Head of caudate nucleus (tissue), 42 donors: ENCODE measurements around the gene TYW1B.
"Not testable (repeated sequence)": the region's sequence is repeated elsewhere in the genome, so short reads cannot be mapped to it uniquely, and the experiment has no call there.

Source experiments
- DNase-seq, 42 donors: peaks; one replicate each; pipeline versions ENCODE4 v3.0.0 to v3.0.0-alpha.2; 2020 to 2021; ENCODE audit warnings: mixed read lengths in 7 of 42
- intact Hi-C: fragments of 100-400 bp; cut with DNase I; formaldehyde crosslinking; loops from one replicate; pipeline ENCODE4 v1.15.0; 2022

The TYW1B gene

DNA sequence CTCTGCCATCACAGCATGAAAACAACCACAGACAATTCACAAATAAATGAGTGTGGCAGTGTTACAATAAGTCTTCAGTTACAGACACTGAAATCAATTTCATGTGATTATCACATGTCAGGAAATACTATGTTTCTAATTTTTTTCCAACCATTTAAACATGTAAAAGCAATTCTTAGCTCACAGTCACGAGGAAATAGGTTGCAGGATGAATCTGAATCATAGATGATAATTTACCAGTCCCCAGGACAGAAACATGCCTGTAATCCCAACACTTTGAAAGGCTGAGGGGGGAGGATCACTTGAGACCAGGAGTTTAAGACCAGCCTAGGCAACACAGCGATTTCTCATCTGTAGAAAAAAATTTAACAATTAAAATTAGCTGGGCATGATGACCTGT, 283.5 kb downstream of the TYW1B start:
- DNase-seq, intact Hi-C loops: not testable (repeated sequence)

DNA sequence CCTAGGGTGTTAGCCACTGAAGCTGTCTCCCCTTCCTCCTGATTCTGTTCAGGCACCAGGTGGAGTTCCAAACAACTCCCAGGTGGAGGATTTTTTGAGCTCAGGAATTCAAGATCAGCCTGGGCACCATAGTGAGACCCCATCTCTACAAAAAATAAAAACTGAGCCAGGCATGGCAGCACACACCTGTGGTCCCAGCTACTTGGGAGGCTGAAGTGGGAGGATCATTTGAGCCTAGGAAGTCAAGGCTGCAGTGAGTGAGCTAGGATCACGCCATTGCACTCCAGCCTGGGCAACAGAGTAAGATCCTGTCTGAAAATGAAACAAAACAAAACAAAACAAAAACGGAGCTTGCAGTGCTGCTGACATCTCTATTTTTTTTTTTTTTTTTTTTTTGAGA, 287.1 kb downstream of the TYW1B start:
- intact Hi-C loops, result no loop called here
- no peak for DNase-seq

DNA sequence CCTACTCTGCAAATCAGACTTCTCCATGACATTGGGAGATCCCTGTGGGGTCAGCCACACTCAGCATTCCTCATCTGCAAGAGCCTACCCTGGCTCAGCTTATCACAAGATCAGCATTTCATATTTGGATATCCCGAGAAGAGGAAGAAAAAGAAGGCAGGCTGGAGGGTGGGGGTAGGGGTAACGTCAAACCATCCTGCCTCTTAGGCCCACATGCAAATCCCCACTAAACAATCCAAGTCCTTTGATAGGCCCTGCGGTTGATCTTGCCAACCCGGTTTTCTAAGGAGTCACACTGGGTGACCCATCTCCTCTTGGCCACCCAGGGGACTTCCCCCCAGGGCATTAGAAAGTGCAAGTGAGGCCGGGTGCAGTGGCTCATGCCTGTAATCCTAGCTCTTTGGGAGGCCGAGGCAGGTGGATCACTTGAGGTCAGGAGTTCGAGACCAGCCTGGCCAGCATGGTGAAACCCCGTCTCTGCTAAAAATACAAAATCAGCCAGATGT, 287.8 kb downstream of the TYW1B start:
- intact Hi-C loops, result no loop called here
- no peak for DNase-seq

DNA sequence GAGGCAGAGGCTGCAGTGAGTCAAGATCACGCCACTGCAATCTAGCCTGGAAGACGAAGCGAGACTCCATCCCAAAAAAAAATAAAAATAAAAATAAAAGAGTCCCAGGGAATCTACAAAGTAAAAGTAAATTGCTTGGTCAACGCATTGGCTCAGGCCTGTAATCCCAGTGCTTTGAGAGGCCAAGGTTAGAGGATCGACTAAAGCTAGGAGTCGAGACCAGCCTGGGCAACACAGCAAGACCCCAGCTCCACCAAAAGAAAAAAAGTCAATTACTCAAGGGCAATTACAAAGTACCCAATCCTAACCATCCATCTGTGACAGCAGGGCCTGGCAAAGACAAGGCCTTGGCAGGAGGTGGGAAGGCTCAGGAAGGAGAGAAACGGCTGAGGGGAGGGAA, 288.3 kb downstream of the TYW1B start:
- intact Hi-C loops, result no loop called here

DNA sequence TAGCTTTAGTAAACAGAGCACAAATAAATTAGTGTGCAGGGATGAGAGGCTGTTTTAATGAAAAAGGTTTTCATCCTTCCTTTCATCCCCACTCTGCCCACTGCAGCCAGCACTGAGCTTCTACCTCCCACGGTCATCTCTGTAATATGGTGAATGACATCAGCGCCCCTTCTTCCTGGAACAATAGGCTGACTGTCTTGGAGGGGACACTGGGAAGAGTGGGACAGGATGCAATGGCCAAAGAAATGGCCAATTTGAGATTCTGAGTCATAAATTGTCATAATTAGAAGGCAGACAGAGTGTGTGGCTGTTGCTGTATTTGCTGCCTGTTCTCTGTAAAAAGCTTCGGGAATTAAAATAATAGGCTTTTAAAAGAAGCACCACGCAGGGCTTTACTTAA, 289.1 kb downstream of the TYW1B start:
- DNase-seq, result peak in 11 of 42 donors; percentile 3 to 62 (median 17)
- intact Hi-C loops, result no loop called here

More for the DNA sequence above, 288.3 kb downstream of the TYW1B start:
- no peak for DNase-seq

DNA sequence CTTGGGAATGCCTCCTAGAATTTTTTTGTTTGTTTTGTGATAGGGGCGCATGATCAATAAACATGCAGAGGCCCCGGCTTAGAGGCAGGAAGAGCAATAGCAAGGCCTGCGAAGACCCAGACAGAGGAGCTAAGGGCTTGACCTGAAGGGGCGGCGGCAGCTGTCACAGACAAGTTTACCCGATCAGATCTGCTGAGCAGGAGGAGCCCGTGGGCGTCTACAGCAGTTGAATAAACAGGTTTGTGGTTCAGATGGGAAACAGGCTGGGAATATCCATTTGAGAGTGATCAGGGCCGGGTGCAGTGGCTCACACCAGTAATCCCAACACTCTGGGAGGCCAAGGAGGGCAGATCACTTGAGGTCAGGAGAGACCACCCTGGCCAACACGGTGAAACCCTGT, 289.9 kb downstream of the TYW1B start:
- intact Hi-C loops, result no loop called here
- DNase-seq, result no peak

DNA sequence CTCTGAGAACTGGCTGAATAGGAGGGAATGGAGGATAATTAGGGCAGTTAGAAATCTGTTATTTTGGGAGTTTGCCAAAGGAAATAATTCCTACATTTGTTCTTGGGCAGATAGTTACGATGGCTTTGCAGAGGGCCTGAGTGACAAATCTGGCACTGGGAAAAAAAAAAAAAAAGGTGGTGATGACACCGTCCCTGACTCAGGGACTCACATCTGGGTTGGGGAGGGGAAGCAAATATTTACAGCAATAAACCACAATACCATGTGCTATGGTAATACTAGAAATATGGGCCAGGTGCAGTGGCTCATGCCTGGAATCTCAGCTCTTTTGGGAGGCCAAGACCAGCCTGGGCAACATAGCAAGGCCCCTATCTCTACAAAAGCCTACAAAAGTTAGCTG, 292.0 kb downstream of the TYW1B start:
- DNase-seq, intact Hi-C loops: not testable (repeated sequence)

DNA sequence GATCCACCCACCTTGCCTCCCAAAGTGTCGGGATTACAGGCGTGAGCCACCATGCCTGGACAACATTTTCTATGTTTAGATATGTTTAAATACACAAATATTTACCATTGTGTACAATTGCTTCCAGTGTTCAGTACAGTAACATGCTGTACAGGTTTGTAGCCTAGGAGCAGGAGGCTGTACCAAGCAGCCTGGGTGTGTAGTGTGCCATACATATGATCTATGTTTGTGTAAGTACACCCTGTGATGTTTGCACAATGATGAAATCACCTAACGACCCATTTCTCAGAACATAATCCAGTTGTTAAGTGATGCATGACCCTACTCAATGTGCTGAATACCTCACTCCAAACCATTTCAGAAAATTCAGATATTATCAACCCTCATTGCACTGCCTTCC, 297.0 kb downstream of the TYW1B start:
- DNase-seq, intact Hi-C loops: not testable (repeated sequence)
